Kidney (tissue), 14 donors: ENCODE data around the gene IDI1. TPM values are rescaled to one million over a fixed set of nuclear protein-coding genes. Genes with fewer than 3 reads are reported as not detected.

Experiments
- DNase-seq, 5 donors: peaks; one replicate each; pipeline ENCODE4 v3.0.0-alpha.2; 2013 to 2020
- FAIRE-seq: peaks from 2 replicates; lab custom pipeline; 2012; peaks lifted over from hg19 to GRCh38; lab: Jason Lieb, UNC
- H3K27ac ChIP-seq, 2 donors: one replicate each; pipeline ENCODE4 v1.7.0; 2013; ENCODE audit warnings: low read depth in 2 of 2, low read length in 2 of 2, inconsistent platforms in 1 of 2
- H3K27me3 ChIP-seq: one replicate; pipeline ENCODE4 v1.7.1; 2013; ENCODE audit warnings: low read length, inconsistent platforms; ENCODE audit not compliant: control insufficient read depth, insufficient read depth
- H3K36me3 ChIP-seq, 3 donors: one replicate each; pipeline versions ENCODE4 v1.7.0 to v1.7.1; 2013; ENCODE audit warnings: low read length in 3 of 3, control low read depth in 1 of 3, inconsistent platforms in 1 of 3; ENCODE audit not compliant: insufficient read depth in 3 of 3, control insufficient read depth in 2 of 3
- H3K4me1 ChIP-seq, 3 donors: one replicate each; pipeline versions ENCODE4 v1.7.0 to v1.7.1; 2013; ENCODE audit warnings: low read length in 3 of 3, inconsistent platforms in 1 of 3, low read depth in 1 of 3; ENCODE audit not compliant: control insufficient read depth in 2 of 3, insufficient read depth in 2 of 3
- H3K4me3 ChIP-seq, 3 donors: one replicate each; pipeline versions ENCODE4 v1.7.0 to v1.8.1; 2013; ENCODE audit warnings: low read length in 3 of 3, control low read depth in 1 of 3, inconsistent platforms in 1 of 3
- H3K9ac ChIP-seq, 3 donors: one replicate each; pipeline versions ENCODE4 v1.7.0 to v1.7.1; 2013; ENCODE audit warnings: low read length in 3 of 3, control low read depth in 1 of 3, inconsistent platforms in 1 of 3
- H3K9me3 ChIP-seq, 3 donors: one replicate each; pipeline versions ENCODE4 v1.7.0 to v1.7.1; 2013; ENCODE audit warnings: low read length in 3 of 3, control low read depth in 1 of 3, inconsistent platforms in 1 of 3; ENCODE audit not compliant: control insufficient read depth in 2 of 3, insufficient read depth in 1 of 3
- CTCF ChIP-seq: IDR thresholded peaks from 3 replicates; pipeline ENCODE4 v1.5.1; 2012; ENCODE audit warnings: mild to moderate bottlenecking, moderate library complexity, borderline replicate concordance; ENCODE audit not compliant: insufficient read depth; ENCODE audit errors: extremely low read depth
- intact Hi-C: fragments of 100-400 bp; cut with DNase I; formaldehyde crosslinking; loops from one replicate; pipeline ENCODE4 v1.11.1; 2022
- polyA plus RNA-seq: library from polyadenylated mRNA; stranded (reverse); fragments of 350-450 nt; fragmentation: Illumina TruSeq; extraction: RNeasy Lipid Tissue Mini Kit (QIAGEN cat#74804); gene quantifications from one replicate; pipeline ENCODE4 v1.2.3, GENCODE V29; 2014; ENCODE audit warnings: low read depth, low replicate concordance; ENCODE audit not compliant: insufficient read depth
- total RNA-seq: library from RNA; stranded (reverse); fragmentation: NEBNext Ultra II Directional; extraction: Animal tissue kit (Norgen Biotek cat#: 25700); gene quantifications from one replicate; pipeline ENCODE4 v1.2.1, GENCODE V29; 2021
- donor health status: control.
- donor health status: control.
- donor health status: control.
- donor health status: control.
- donor health status: control.
- donor health status: DM: yes; HTN: yes; CAD: no.
- donor health status: Normal renal cell carcinoma (clear cell type).

Gene IDI1
- total and polyA plus RNA-seq, 2 donors from 2014 or later = 27.5 to 59.7 TPM

- Histone ChIP-seq H3K36me3 (peaks cover 0 to 3% (median 0%) of the 10 kb centered on the region in 3 donors), H3K9me3 (no peaks in the 10 kb centered on the region), H3K4me3 (no peak overlapping the region), H3K9ac (no peak overlapping the region), H3K4me1 (peaks cover 0 to 17% (median 5%) of the 10 kb centered on the region in 3 donors), H3K27ac (no peak overlapping the region), H3K27me3 (no peaks in the 10 kb centered on the region)
- TF ChIP-seq CTCF = no peak
- DNase-seq (no peak), FAIRE-seq (no peak)
- intact Hi-C loops = no loop called here
These were observed 11.0 kb upstream of the IDI1 start for GRCh38 chr10:1059902-1060301.

GRCh38 chr10:1058017-1058416, 9.1 kb upstream of the IDI1 start:
- H3K4me3 ChIP-seq = peak overlapping the region in 2 of 3 donors; percentile 86 to 98
- intact Hi-C loops = no loop called here
- peak overlapping the region in 1 of 2 donors; percentile 4 for H3K27ac ChIP-seq

GRCh38 chr10:1057106-1057657, 8.3 kb upstream of the IDI1 start:
- peaks cover 0 to 23% (median 11%) of the 10 kb centered on the region in 3 donors for H3K4me1 ChIP-seq
- FAIRE-seq (no peak), DNase-seq (peak in 1 of 5 donors; percentile 20)
- H3K27me3 ChIP-seq = no peaks in the 10 kb centered on the region
- intact Hi-C loops = no loop called here
- H3K4me3 ChIP-seq = peak overlapping the region; percentile 79 to 98 (median 86)
- H3K9ac ChIP-seq = peak overlapping the region; percentile 49 to 82 (median 67)
- no peak for TF ChIP-seq CTCF
- H3K9me3 ChIP-seq = no peaks in the 10 kb centered on the region
- peaks cover 0 to 5% (median 5%) of the 10 kb centered on the region in 3 donors for H3K36me3 ChIP-seq
- peak overlapping the region; percentile 97 to 98 for H3K27ac ChIP-seq

More at GRCh38 chr10:1058017-1058416, 9.1 kb upstream of the IDI1 start:
- Histone ChIP-seq H3K27me3 (no peaks in the 10 kb centered on the region), H3K36me3 (no peaks in the 10 kb centered on the region), H3K9me3 (no peaks in the 10 kb centered on the region), H3K9ac (no peak overlapping the region), H3K4me1 (peaks cover 0 to 23% (median 11%) of the 10 kb centered on the region in 3 donors)
- no peak for TF ChIP-seq CTCF
- DNase-seq (no peak), FAIRE-seq (no peak)
